Lower leg skin (tissue), 3 donors: ENCODE data around the gene PRPSAP2.

Experiments
- POLR2A ChIP-seq, 2 donors: fragments of 450-650 bp; IDR thresholded peaks; one replicate each; pipeline ENCODE4 v1.6.1; 2016 to 2017; ENCODE audit warnings: antibody characterized with exemption in 2 of 2, mild to moderate bottlenecking in 1 of 2, moderate library complexity in 1 of 2
- TF ChIP-seq, protein P1 (sequence below), 3 donors: fragments of 450-650 bp; IDR thresholded peaks; one replicate each; pipeline ENCODE4 v1.5.1; 2016; ENCODE audit warnings: antibody characterized with exemption in 3 of 3, mild to moderate bottlenecking in 3 of 3, moderate library complexity in 2 of 3

- TF ChIP-seq, protein P1, sequence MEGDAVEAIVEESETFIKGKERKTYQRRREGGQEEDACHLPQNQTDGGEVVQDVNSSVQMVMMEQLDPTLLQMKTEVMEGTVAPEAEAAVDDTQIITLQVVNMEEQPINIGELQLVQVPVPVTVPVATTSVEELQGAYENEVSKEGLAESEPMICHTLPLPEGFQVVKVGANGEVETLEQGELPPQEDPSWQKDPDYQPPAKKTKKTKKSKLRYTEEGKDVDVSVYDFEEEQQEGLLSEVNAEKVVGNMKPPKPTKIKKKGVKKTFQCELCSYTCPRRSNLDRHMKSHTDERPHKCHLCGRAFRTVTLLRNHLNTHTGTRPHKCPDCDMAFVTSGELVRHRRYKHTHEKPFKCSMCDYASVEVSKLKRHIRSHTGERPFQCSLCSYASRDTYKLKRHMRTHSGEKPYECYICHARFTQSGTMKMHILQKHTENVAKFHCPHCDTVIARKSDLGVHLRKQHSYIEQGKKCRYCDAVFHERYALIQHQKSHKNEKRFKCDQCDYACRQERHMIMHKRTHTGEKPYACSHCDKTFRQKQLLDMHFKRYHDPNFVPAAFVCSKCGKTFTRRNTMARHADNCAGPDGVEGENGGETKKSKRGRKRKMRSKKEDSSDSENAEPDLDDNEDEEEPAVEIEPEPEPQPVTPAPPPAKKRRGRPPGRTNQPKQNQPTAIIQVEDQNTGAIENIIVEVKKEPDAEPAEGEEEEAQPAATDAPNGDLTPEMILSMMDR (IDR thresholded peaks at IDR 0.05) = no peak
- TF ChIP-seq POLR2A (IDR thresholded peaks at IDR 0.05) = no peak
Measured at GRCh38 chr17:18856570-18856915, 1.4 kb upstream of the PRPSAP2 start.
